Medulla oblongata (tissue), 1 donor: ENCODE data around the gene CRACR2B.

Source experiments
- DNase-seq: peaks from one replicate; pipeline ENCODE4 v3.0.0-alpha.2; 2015; ENCODE audit errors: extremely low spot score

Gene CRACR2B

DNA sequence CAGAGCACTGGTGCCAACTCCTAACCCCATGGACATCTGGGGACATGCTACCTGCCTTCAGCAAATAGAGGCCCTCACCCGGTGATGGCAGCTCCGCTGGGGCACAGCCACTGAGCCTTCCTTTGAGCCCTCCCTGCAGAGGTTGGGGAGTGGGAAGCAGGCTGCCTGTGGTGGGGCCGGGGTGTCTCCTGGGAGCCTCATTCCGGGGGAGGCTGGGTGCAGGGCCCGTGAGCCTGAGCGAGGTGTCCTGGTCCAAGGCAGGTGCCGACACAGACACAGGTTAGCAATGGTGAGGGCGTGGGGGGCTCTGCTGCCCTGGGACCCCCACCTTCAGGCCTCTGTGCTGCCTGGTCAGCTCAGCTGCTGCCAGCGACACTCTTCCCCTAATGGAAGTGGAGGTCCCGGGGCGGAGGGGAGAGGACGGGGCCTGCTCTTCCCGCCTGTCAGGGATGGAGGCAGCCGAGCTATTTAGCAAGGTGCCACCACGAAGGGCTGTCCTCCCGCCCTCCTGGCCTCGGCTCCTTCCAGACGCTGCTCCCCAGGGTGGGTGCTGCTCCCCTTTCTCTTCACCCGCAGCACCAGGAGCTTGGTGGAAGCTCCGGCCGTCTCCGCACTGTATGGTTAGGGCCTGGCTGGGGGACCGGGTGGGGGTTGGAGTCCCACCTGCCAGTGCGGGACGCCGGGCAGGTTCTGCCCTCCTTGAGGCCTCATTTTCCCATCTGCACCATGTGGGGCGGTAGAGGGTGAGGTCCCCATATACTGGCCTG lies 26.1 kb downstream of the CRACR2B start:
- DNase-seq = no peak

DNA sequence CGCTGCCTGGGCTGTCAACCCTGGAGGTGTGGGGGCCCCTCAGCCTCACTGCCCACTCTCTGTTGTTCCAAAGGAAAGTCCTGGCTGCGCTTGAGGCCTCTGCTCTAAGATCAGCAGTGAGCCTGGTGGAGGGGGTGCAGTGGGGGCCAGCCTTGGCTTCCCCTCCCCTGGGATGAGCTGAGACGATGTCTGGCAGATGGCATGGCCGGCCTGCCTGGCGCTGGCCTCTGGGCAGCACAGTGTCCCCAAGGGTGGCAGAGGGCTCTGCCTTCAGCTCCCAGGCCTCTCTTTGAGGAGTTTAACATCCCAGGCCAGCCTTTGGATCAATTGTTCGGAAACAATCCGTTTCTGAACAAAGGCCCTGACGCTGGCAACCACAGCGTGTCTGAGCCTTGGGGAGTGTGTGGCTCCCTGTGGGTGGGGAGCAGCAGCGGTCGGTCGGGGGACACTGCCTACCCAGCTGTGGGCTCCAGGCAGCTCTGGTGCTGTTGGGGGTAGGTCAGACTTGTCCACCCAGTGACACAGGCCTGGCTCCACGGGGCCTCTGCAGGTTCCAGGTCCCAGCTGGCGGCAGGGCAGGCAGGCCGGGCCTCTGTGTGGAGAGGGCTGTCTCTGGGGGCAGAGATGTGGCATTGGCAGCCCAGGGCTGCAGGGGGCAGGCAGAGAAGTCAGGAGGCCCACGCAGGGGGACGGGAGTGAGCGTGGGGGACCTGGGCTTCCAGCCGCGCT lies 27.0 kb downstream of the CRACR2B start:
- no peak for DNase-seq

DNA sequence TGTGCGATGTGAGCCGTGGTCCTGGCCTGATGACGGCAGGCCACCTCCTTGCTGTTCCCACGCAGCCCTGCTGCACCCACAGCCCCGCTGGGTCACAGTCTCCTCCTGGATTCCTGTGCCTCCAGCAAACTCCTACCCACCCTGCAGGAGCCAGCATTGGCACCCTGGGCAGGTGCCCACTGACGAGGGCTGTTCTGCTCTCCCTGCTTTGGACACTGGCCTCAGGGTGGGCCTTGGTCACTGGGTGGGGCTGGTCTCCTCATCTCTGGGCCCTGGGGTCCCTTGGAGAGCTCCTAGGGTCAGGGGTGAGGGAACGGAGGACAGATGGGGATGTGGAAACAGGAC lies 27.6 kb downstream of the CRACR2B start:
- DNase-seq = no peak

DNA sequence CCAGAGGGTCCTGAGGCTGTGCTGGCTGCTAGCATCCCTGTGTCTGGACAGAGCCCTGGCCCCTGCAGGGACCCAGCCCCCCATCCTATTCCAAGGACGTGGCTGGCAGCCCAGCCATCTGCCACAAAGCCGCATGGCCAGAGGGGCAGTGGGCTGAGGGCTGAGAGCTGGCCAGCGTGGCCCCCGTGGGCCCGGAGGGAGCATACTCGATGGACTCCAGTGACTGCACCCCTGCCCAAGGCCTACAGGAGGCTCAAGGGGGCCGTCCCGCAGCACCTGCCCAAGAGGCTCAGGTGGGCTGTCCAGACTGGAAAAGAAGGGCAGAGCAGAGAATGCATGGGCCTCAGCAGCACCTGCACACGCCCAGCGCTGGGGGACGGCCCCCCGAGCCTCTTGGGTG lies 28.1 kb downstream of the CRACR2B start:
- DNase-seq = no peak

DNA sequence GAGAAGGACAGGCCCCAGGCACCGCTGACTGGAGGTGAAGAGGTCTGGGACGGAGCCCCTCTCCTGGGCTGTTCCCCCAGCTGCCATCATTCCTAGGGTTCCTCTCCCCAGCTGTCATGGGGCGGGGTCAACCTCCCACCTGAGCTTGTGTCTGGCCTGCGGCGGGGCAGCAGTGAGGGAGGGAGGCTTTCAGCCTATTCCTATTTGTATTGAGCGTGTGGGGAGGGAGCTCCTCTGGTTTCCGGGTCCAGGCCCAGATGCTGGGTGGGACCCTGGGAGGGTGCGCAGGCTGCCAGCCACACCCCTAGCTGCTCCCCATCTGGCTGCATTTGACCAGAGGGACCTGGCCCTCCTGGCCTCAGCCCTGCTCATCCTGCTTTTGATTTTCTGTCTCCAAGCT lies 28.7 kb downstream of the CRACR2B start:
- DNase-seq = no peak

DNA sequence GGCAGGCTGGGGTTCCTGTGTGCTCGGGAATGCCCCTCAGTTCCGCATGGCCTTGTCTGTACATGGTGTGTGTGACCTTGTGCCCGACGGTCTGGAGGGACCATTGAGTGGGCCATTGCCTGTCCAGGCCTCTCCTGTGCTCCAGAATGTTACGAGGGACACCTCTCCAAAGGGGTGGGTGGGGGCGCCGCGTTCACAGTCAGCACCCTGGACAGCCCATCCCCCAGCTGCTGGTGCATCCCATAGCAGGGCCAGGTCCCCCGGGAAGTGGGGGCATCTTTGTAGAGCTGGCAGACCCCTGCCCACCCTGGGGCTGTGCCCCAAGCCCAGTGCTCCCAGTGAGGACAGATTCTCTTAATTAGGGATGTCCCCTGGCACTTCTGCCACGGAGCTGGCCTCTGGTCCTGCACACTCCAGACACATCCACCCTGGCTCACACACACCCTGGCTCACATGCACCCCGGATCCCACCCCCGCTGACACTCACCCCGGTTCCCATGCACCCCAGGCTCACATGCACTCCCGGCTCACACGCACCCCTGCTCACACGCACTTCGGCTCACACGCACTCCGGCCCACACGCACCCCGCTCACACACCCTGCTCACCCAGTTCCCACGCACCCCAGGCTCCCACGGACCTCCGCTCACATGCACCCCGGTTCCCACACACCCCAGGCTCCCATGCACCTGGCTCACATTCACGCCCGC lies 30.5 kb downstream of the CRACR2B start:
- DNase-seq = no peak

DNA sequence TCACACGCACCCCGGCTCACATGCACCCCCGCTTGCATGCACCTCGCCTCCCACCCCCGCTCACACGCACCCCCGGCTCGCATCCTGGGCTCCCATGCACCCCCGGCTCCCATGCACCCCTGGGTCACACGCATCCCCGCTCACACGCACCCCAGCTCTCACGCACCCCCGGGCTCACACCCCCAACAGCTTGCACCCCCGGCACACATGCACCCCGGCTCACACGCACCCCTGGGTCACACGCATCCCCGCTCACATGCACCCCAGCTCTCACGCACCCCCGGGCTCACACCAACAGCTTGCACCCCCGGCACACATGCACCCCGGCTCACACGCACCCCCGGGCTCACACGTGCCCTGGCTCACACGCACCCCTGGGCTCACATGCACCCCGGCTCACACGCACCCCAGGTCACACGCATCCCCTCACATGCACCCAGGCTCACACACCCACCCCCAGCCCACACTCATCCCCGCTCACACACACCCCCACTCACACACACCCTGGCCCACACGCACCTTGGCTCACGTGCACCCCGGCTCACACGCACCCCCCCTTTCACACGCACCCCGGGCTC lies 31.1 kb downstream of the CRACR2B start:
- DNase-seq = no peak

DNA sequence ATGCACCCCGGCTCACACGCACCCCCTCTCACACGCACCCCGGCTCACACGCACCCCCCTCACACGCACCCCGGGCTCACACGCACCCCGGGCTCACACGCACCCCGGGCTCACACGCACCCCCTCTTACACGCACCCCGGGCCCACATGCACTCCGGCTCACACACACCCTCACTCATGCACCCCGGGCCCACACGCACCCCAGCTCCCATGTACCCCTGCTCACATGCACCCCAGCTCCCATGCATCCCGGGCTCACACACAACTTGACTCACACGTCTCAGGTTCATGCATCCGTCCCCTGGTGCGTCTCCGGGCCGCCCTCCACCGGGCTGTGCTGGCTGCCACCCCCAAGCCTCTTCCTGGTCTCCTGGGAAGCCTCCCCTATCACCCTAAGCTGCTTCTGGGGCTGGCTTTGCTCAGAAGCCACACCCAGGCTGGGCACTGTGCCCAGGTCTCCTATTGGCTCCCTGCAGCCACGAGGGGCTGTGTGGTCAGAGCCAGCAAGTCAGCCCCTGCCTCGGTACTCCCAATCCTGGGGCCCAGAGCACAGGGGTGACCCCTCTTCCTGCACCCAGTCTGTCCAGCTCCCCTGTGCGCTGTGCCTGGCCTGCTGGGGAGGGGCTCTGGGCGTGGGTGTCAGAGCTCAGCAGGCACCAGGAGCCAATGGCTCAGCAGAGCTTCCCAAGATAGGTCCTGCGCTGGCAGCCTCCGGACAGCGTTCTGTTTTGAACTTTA lies 31.8 kb downstream of the CRACR2B start:
- DNase-seq = peak; percentile 77

DNA sequence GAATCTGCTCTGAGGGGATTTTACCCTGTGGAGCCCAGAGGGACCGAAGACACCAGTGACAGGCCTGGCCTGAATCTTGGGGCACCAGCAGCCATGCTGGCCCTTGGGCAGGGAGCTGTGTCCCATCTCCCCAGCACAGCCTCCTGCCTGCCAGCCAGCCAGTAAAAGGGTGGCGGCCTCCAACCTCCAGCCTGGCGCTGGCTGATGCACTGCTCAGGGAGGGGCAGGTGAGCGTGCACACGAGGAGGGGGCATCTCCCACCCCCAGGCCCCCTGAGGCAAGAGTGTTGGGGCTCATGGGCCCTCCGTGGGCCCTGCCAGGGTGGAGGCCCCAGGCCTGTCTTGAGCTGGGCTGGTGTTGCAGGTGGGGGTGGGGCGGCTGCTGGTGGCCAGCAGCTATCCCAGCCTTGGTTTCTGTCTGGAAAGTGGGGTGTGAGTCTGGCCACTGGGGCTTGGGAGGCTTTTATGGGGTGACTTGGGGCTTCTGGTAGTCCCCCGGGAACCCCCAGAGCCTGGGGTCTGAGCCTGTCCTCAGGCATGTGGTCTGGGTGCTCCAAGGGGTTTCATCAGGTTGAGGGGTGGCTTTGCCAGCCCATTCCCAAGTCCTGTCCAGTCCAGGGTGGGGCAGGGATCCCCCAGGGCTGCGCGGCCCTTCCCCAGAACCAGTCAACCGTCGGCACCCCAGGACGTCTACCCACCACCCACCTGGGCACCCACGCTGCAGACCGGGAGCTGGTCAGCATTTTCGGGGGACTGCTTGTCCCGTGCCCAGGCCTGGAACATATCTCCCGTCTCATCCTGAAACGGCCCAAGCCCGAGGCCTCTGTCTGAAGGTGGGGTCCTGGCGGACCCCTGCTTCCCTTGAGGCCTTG lies 32.8 kb downstream of the CRACR2B start:
- no peak for DNase-seq

DNA sequence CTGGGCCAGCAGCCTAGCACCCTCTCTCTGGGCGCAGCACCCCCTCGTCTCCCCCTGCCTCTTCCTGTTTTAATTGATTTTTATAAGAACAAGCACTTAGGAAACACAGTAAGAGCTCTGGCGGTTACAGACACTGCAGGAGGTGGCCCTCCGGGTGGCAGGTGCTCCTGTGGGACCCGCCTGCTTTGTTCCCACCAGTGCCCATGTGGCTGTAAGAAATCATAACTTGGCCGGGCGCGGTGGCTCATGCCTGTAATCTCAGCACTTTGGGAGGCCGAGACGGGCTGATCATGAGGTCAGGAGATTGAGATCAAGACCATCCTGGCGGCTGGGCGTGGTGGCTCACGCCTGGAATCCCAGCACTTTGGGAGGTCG lies 33.4 kb downstream of the CRACR2B start:
- DNase-seq = no peak

DNA sequence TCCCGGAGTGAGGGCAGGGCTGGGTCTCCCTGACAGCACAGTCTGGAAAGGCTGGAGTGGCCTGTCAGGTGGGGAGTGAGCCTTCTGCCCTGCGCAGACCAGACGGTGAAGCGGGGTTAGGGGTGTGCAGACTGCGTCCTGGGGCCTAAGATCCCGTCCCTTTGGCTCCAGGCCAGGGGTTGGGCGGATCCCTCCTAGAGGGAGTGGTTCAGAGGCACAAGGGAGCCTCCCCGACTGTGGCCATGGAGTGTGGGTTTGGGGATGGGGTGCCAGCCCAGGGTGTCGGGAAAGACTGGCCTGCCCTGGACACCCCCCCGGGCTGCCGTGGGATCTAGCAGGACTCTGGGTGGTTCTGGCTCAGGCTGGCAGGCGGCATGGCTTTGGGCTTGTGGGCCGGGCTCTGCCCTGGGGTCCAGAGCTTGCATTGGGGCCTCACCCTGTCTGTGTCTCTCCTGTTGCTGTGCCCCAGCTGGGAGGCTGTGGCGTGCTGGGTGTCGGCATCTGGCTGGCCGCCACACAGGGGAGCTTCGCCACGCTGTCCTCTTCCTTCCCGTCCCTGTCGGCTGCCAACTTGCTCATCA lies 34.5 kb downstream of the CRACR2B start:
- DNase-seq = no peak

DNA sequence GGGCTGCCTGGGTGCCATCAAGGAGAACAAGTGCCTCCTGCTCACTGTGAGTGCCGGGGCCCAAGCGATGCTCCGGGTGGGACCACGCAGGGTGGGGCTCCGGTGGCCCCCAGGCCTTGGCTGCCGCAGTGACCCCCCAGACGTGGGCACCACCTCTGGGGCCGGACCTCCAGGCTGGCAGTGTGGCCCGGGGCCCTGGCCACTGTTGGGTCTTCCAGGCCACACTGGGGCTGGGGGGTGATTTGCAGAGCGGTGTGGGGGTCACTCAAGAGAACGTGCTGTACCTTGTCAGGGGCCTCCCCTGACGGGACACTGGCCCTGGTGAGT lies 34.9 kb downstream of the CRACR2B start:
- no peak for DNase-seq

DNA sequence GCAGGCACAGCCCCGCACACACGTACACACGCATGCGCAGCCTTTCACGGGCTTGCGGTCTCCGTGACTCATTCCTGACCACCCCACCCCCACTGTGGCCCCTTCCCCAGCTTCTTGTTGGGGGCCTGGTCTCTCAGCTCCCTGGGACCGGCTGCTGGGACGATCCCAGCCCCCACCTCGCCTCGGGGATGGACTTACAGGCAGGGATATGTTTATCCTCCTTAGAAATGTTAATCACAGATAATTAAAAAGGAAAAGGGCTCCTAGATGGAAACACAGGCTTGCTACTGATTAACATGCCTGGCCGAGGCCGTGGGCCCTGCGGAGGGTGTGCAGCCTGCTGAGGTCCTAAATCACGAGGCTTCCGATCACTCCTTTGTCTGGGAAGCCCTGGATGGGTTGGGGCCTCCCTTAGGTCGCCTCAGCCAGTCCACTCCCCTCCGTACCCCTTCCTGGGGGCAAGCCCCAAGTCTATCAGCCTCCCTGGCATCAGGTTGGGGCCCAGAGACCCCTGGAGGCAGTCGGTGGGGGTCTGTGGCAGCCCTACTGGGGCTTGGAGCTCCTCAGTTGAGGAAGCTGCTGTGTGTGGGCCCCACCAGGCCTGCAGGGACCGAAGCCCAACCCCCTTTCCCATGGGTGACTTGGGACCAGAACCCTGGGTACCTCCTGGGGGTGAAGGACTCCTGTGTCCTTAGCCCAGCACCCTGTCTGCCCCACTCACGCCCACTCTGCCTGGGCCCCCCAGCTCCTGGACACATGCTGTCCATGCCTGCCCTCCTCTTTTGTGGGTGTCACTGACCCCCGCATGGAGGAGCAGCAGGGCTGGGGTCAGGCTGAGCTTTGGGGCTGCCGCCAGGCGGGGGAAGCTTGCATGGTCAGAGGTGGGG lies 35.5 kb downstream of the CRACR2B start:
- DNase-seq = no peak

DNA sequence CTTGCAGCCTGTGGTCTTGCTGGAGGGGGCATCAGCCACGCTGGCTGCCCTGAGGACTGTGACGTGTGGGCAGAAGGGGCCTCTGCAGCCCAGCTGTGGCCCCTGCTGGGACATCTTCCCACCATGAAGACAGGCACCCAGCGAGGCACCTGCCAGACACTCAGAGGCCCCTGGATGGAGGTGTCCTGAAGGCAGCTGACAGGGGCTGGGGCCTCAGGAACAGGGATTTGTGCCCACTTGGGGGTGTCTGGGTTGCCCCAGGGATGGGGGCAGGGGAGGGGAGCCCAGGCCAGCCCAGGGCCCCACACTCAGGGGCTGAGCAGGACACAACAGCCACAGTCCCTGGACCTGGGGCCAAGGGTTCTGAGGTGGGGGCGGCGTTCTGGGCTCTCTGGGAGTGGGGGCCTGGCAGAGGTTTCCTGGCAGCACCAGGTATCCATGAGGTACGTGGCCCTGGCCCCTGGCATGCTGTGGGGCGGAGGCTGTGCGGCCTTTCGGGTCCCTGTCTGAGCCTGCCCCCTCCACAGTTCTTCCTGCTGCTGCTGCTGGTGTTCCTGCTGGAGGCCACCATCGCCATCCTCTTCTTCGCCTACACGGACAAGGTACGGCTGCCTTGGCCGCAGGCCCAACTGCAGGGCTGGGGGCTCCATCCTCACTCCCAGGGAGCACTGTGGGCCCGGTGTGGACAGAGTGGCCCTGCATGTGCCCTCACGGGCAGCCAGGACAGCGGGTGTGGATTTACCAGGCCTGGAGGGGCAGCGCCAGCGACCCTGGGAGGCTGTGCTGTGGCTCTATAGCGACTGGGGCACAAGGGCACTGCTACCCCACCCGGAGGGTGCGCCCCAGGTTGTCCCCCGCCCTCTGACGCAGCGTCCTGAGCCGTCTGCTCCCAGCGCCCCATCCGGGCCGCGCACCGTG lies 36.5 kb downstream of the CRACR2B start:
- DNase-seq = no peak

DNA sequence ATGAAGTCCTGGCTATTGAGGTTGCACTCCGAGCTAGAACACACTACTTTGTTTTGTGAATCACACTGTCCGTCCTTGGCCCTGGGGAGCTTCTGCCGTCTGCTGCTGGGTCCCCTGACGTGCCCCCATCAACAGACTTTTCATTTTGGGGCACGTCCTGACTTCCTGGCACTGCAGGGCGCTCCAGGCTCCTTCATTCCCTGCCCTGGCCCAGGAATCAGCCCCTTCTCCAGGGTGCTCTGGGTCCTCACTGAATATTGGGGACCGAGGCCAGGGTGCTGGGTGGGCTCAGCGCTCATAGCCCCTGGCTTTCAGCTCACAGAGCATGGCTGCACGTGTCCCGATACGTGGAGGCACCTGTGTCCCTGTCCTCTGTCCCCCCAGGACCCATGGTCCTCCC lies 37.2 kb downstream of the CRACR2B start:
- no peak for DNase-seq

DNA sequence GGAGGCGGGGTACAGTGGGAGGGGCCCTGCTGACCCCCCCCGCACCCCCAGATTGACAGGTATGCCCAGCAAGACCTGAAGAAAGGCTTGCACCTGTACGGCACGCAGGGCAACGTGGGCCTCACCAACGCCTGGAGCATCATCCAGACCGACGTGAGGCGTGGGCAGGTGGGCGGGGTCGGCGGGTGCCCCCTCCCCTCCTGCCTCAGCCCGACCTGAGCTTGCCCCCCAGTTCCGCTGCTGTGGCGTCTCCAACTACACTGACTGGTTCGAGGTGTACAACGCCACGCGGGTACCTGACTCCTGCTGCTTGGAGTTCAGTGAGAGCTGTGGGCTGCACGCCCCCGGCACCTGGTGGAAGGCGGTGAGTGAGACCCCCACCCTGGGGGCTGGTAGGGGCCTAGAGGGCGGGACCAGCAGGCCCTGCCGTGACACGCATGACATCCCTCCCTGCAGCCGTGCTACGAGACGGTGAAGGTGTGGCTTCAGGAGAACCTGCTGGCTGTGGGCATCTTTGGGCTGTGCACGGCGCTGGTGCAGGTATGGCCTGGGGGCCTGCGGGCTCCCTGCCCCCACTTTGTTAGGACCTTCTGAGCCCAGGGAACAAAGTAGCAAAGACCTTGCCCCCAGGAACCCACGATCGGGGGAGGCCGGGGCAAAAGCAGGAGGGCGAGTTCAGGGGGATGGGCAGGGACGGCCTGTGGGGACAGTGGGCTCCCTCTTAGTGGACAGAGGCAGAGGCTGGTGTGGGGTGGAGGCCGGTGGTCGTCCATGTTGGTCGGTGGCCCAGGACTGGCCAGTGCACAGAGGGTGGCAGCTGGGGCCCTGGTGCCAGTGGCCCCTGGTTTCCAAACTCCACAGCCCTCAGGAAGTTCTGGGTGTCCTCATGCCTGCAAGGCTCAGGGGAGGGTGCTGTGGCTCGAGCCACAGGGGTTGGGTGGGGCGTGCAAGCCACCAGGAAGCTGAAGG lies 38.0 kb downstream of the CRACR2B start:
- no peak for DNase-seq

DNA sequence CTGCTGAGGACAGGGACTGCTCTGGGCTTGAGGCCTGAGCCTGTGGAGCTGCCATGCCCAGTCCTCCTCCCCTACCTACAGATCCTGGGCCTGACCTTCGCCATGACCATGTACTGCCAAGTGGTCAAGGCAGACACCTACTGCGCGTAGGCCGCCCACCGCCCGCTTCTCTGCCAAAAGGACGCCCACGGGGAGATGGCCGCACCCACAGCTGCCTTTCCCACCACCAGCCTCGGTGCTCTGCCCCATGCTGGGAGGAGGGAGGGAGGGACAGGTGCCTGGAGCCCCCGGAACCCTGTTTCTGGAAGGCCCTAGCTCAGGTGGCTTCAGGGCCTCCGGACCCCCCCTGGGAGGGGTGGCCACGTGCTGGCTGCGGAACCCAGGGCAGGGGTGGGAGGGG lies 38.8 kb downstream of the CRACR2B start:
- no peak for DNase-seq
